ENCODE measurements around the gene HDAC10.

HDAC10 gene

DNA sequence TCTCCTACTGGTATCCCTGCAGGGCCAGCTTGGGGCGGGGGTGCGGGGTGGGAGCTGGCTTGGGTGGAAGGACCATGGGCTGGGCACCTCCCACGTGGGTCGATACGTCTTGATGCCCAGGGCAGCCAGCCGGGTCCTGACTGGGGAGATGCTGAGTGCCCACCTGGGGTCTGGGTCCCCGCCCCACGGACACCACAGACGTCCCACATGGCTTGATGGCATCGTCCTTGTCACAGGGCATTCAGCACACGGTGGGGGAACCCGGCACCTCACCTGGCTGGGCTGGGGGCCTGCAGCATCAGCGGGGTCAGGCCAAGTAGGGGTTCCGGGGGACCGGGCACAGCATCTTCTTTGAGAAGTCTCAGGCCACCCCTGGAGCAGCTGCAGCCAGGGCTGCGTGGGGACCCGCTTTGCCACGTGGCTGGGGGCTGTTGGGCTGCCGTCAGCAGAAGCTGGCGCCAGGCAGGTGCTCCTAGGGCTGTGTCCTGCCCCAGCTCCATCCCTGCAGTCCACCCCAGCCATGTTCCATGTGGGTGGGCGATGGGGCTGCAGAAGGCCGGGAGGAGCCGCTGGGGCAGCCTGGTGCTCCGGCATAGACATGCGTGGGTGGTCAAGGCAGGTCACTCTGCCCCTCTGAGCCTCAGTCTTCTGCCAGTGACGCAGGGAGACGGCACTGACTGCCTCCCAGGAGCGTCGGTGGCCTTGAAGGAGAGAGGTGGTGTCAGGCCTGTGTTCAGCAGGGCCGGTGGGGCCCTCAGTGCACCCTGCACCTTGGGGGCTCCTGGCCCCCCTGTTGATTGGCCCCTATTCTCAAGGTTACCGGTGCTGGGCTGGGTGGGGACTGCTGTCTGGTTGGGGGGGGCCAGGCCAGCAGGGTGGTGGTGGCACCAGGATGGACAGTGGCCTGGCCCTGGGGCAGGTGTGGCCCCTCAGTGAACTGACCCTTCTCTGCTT is 41.8 kb downstream of the HDAC10 start:
- no peaks in the 10 kb centered on the region for H3K9me3 ChIP-seq (ENCODE audit: control insufficient read depth, low read length)
- peaks cover 7% of the 10 kb centered on the region for H3K79me2 ChIP-seq
- H3K4me2 ChIP-seq (ENCODE audit: low read length), result no peak overlapping the region

DNA sequence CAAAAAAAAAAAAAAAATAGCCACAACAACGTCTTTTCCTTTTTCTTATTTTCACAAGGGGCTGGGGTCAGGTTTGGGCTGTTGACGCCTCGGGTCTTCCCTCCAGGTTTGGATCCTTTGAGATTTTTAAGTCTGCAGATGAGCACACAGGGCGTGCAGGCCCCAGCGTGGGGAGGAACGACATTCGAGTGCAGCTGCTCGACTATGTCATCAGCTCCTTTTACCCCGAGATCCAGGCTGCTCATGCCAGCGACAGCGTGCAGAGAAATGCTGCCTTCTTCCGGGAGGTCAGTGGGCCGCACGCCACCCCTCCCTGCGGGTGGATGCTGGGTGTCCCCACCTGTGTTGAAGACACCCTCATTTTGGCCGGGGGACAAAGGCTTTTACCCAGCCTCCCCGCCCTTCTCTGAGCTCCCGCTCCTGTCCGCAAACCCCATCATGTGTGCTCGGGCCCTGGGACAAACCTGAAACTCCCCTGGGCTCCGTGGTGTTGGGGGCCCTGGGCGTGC is 42.6 kb downstream of the HDAC10 start:
- Histone ChIP-seq H3K9ac (no peak overlapping the region), H3K79me2 (peaks cover 7% of the 10 kb centered on the region), H3K9me3 (ENCODE audit: control insufficient read depth, low read length) (no peaks in the 10 kb centered on the region), H3K4me2 (ENCODE audit: low read length) (no peak overlapping the region), H3K4me3 (ENCODE audit: low read depth, low read length) (no peak overlapping the region), H2AFZ (no peak overlapping the region), H3K36me3 (ENCODE audit: control insufficient read depth, insufficient read depth, low read length) (no peaks in the 10 kb centered on the region), H3K27me3 (ENCODE audit: control insufficient read depth, insufficient read depth, low read length) (no peaks in the 10 kb centered on the region), H3K4me1 (peaks cover 2% of the 10 kb centered on the region), H3K27ac (no peak overlapping the region)
- TF ChIP-seq, protein P1, sequence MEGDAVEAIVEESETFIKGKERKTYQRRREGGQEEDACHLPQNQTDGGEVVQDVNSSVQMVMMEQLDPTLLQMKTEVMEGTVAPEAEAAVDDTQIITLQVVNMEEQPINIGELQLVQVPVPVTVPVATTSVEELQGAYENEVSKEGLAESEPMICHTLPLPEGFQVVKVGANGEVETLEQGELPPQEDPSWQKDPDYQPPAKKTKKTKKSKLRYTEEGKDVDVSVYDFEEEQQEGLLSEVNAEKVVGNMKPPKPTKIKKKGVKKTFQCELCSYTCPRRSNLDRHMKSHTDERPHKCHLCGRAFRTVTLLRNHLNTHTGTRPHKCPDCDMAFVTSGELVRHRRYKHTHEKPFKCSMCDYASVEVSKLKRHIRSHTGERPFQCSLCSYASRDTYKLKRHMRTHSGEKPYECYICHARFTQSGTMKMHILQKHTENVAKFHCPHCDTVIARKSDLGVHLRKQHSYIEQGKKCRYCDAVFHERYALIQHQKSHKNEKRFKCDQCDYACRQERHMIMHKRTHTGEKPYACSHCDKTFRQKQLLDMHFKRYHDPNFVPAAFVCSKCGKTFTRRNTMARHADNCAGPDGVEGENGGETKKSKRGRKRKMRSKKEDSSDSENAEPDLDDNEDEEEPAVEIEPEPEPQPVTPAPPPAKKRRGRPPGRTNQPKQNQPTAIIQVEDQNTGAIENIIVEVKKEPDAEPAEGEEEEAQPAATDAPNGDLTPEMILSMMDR (IDR thresholded peaks at IDR 0.05), result no peak

More for the DNA sequence above, 41.8 kb downstream of the HDAC10 start:
- no peaks in the 10 kb centered on the region for H3K36me3 ChIP-seq (ENCODE audit: control insufficient read depth, insufficient read depth, low read length)
- no peaks in the 10 kb centered on the region for H3K27me3 ChIP-seq (ENCODE audit: control insufficient read depth, insufficient read depth, low read length)
- no peak overlapping the region for H3K27ac ChIP-seq
- H3K4me1 ChIP-seq, result peaks cover 2% of the 10 kb centered on the region
- no peak overlapping the region for H3K9ac ChIP-seq
- TF ChIP-seq, protein P1 (IDR thresholded peaks at IDR 0.05), result no peak
- no peak overlapping the region for H2AFZ ChIP-seq
- no peak overlapping the region for H3K4me3 ChIP-seq (ENCODE audit: low read depth, low read length)

DNA sequence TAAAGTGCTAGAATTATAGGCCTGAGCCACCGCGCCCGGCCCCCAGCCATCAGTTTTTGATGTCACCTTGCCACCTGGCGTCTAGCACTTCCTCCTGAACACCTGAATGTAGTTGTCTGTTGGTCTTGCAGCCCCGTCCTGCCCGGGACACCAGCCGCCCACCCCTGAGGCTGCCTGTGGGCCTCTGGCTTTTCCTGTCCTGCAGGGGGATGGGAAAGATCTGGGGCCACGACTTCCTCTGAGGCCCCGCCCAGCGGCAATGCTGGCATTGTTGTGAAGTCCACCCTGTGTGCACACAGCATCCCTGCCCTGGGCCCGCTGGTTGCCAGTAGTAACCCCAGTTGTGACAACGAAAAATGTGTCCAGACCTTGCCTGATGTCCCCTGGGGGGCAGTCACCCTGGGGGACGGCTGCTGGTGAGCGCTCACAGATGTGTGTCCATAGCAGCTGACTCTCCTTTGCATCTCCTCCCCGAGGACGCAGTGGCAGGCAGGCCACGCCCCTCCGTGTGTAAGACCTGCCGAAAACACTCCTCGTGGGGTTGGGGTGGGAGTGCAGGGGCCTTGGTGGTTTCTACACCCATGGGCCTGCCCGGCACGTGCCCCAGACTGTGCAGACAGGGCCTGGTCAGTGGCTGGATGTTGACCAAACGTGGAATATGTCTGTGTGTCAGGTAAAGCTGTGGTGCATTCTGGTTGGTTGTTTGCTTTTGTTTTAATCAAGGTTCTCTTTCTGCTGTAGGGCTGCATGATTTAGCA is 43.5 kb downstream of the HDAC10 start:
- TF ChIP-seq, protein P1 (IDR thresholded peaks at IDR 0.05), result no peak
- Histone ChIP-seq H3K4me3 (ENCODE audit: low read depth, low read length) (no peak overlapping the region), H3K36me3 (ENCODE audit: control insufficient read depth, insufficient read depth, low read length) (no peaks in the 10 kb centered on the region), H3K27me3 (ENCODE audit: control insufficient read depth, insufficient read depth, low read length) (no peaks in the 10 kb centered on the region), H3K4me1 (peaks cover 2% of the 10 kb centered on the region), H3K27ac (no peak overlapping the region), H3K9ac (no peak overlapping the region), H2AFZ (no peak overlapping the region), H3K9me3 (ENCODE audit: control insufficient read depth, low read length) (no peaks in the 10 kb centered on the region), H3K4me2 (ENCODE audit: low read length) (no peak overlapping the region), H3K79me2 (peaks cover 10% of the 10 kb centered on the region)

DNA sequence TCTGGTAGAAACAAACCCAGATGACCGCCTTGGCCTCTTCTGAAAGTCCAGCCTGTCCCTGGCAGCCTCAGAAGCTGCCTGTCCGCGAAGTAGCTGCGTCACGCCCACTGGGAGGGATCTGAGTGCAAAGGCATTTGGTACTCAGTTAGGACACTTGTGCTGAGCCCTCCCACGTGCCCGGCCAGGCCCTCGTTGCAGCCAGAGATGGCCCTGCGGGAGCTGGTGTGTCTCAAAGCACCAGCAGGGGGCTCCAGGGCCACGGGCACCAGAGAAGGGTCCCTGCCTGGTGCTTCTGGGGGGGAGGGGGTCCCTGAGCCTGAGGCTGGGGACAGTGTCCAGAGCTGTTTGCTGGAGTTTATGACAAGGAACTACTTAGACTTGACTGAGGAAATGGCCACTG is 44.5 kb downstream of the HDAC10 start:
- no peaks in the 10 kb centered on the region for H3K27me3 ChIP-seq (ENCODE audit: control insufficient read depth, insufficient read depth, low read length)
- no peaks in the 10 kb centered on the region for H3K9me3 ChIP-seq (ENCODE audit: control insufficient read depth, low read length)
- no peak overlapping the region for H2AFZ ChIP-seq
- no peak overlapping the region for H3K4me2 ChIP-seq (ENCODE audit: low read length)
- no peaks in the 10 kb centered on the region for H3K36me3 ChIP-seq (ENCODE audit: control insufficient read depth, insufficient read depth, low read length)
- TF ChIP-seq, protein P1 (IDR thresholded peaks at IDR 0.05), result no peak
- no peak overlapping the region for H3K9ac ChIP-seq
- no peak overlapping the region for H3K27ac ChIP-seq
- peaks cover 10% of the 10 kb centered on the region for H3K79me2 ChIP-seq
- no peak overlapping the region for H3K4me3 ChIP-seq (ENCODE audit: low read depth, low read length)
- peaks cover 2% of the 10 kb centered on the region for H3K4me1 ChIP-seq
